ENCODE measurements around the gene BOLA2B.
A peak's percentile ranks its signal among the peaks of the same experiment; 100 is the strongest.
"Not testable (repeated sequence)": the region's sequence is repeated elsewhere in the genome, so short reads cannot be mapped to it uniquely, and the experiment has no call there.

Gene BOLA2B

GRCh38 chr16:30193615-30194014 is at the start of gene BOLA2B, which contains the start of gene SLX1A:
Gene BOLA2B (minus strand): TSS chr16:30193666. CDS start chr16:30193595, 71 bp downstream.
Gene SLX1A (plus strand): TSS chr16:30193875. CDS start chr16:30194085, 210 bp downstream.
- not testable (repeated sequence) for DNase-seq (ENCODE audit: low read depth)

GRCh38 chr16:30217082-30217481 is 23.6 kb upstream of the BOLA2B start:
- DNase-seq (ENCODE audit: low read depth), result not testable (repeated sequence)

DNA sequence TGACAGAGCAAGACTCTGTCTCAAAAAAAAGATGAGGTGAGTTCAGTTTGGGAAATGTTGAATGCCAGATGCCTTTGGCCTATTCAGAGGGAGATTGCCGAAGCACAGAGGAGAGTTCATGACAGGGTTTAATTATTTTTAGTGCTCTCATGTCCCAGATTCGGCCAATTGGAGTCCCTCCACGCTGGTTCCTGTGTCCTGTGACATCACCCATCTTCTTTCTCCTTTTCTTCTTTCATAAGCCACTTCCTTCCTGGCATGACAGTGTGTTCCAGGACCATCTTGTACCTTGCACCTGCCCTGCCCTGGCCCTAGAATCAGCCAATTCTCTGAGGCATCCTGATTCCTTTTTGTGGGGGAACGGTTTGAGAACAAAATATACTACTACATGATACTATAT is 17.9 kb upstream of the BOLA2B start:
- not testable (repeated sequence) for DNase-seq (ENCODE audit: low read depth)

DNA sequence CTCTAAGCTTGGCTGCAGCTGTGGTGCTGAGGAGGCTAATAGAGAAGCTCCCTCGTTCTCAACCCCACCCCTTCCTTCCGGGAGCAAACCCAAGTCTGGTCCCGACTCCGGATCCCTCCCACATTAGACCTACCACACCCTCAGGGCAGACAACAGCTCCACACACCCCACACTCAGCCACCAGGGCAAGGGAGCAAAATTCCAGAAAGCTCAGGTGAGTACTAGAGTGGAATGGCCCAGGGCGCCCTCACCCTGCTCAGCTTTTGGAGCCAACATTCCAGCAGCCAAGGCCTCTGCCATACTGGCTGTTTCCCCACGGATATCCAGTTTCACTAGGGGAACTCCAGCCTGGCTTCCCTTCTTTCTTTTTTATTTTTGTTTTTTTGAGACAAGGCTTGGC is 15.6 kb upstream of the BOLA2B start:
- DNase-seq (ENCODE audit: low read depth), result not testable (repeated sequence)

- DNase-seq (ENCODE audit: low read depth), result not testable (repeated sequence)
These were observed 13.7 kb upstream of the BOLA2B start for GRCh38 chr16:30207063-30207704.

- DNase-seq (ENCODE audit: low read depth), result not testable (repeated sequence)
These were observed 12.8 kb upstream of the BOLA2B start for GRCh38 chr16:30206252-30206651.

GRCh38 chr16:30205541-30206236 is 12.2 kb upstream of the BOLA2B start:
- DNase-seq (ENCODE audit: low read depth), result not testable (repeated sequence)

- DNase-seq (ENCODE audit: low read depth), result not testable (repeated sequence)
These were observed 6.3 kb upstream of the BOLA2B start for GRCh38 chr16:30199608-30200343.

DNA sequence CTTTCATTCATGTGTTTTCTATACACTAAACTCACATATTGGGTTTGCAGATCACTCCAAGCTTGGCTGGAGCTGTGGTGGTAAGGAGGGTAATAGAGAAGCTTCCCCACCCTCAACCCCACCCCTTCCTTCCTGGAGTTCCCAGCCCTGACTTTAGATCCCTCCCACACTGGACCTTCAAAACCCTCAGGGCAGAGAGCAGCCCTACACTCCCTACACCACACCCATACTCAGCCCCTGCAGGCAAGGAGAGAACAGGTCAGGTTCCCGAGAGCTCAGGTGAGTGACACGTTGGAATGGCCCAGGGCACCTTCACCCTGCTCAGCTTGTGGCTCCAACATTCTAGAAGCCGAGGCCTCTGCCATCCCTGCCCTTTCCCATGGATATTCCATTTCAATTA is 5.6 kb upstream of the BOLA2B start, which contains the start of gene SULT1A3:
TSS of gene SULT1A3 (plus strand) at position 207 of the 400 bp plus-strand sequence. CDS start 1,474 bp downstream, outside the sequence.
- DNase-seq (ENCODE audit: low read depth), result not testable (repeated sequence)

GRCh38 chr16:30197001-30197400 is 3.5 kb upstream of the BOLA2B start:
- not testable (repeated sequence) for DNase-seq (ENCODE audit: low read depth)

DNA sequence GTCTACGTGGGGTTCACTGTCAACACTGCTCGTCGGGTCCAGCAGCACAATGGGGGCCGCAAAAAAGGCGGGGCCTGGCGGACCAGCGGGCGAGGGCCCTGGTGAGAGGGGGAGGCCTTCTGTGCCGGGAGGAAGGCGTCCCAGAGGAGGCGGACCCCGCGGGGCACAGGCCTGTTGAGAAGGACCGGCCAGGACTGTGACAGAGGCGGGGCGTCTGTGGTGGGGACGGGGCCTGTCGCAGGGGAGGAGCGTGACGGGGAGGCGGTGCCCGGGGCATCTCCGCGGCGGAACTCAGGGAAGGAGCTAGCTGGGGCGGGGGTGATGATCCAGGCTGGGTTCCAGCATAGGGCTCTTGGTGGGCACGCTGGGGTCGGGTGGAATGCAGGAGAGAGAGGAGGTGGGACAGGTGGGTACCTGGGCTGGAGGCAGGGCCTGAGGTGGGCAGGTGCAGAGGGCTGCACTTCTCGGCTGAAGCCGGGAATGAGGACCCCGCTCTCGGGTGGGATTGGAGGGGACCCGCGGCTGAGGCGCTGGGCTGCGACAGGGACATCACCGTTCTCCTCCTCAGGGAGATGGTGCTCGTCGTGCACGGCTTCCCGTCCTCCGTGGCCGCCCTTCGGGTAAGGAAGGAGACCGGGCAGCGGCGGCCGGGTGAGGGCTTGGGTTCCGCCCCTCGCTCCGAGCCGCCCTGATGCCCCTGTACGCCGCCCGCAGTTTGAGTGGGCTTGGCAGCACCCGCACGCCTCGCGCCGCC is 883 bp upstream of the BOLA2B start:
- DNase-seq (ENCODE audit: low read depth), result not testable (repeated sequence)

DNA sequence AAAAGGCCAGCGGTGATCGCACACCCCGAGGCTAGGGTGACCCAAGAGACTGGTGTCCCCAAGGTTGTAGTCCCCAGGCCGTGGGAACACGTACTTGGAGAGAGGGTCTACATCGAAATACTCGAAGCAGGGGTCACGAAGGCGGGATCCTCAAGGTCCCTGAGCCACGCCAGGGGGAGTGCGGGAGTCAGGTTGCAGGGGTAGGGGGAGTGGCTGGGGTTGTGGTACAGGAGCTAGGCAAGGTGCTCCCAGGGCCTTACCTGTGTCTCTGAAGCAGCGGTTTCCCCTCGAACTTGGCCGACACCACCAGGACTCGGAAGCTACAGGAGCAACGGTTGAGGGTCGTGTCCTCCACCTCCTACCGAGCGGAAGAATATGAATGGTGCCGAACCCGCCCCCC is 368 bp downstream of the BOLA2B start:
- not testable (repeated sequence) for DNase-seq (ENCODE audit: low read depth)

- not testable (repeated sequence) for DNase-seq (ENCODE audit: low read depth)
These were observed 2.3 kb downstream of the BOLA2B start for GRCh38 chr16:30191158-30191557.

- no peak for DNase-seq (ENCODE audit: low read depth)
These were observed 5.4 kb downstream of the BOLA2B start for GRCh38 chr16:30187971-30188561.

DNA sequence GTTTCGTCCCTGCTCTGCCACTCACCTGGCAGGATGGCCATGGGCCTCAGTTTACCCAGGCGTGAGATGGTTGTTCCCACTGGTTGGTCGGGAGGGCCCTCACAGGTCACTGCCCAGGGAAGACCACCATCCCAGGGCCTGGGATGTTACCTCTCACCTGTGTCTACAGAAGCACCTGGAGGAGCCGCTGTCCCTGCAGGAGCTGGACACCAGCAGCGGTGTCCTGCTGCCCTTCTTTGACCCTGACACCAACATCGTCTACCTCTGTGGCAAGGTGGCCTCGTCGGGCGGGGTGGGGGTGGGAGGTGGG is 6.0 kb downstream of the BOLA2B start:
- no peak for DNase-seq (ENCODE audit: low read depth)

DNA sequence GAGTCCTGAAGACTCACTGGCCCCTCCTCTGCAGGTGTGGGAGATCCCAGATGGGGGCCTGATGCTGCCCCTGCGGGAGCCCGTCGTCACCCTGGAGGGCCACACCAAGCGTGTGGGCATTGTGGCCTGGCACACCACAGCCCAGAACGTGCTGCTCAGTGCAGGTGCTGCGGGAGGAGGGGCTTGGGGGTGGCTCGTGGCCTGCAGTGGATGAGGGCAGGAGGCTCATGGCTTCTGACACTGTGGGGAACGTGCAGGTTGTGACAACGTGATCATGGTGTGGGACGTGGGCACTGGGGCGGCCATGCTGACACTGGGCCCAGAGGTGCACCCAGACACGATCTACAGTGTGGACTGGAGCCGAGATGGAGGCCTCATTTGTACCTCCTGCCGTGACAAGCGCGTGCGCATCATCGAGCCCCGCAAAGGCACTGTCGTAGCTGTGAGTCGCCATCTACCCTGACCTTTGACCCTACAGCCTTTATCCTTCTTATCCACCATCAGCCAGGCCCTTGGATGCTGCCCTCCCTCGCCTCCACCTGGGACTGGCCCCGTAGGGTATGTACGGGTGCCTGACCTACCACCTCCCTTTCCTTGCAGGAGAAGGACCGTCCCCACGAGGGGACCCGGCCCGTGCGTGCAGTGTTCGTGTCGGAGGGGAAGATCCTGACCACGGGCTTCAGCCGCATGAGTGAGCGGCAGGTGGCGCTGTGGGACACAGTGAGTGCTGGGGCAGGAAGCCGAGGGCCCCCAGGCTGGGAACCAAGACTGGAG is 6.5 kb downstream of the BOLA2B start:
- DNase-seq (ENCODE audit: low read depth), result peak; percentile 82

DNA sequence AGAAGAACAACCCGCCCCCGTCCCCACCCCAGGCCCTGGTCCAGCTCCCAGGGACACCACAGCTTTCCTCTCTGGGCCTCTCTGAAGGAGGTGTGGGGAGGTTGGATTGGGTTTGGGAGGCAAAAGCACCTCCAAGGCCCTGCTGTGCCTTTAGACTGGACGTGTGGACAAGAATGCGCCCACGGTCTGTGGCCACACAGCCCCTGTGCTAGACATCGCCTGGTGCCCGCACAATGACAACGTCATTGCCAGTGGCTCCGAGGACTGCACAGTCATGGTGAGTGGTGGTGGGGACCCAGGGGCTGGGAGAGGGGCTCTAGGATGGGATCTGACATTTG is 7.1 kb downstream of the BOLA2B start:
- DNase-seq (ENCODE audit: low read depth), result no peak

DNA sequence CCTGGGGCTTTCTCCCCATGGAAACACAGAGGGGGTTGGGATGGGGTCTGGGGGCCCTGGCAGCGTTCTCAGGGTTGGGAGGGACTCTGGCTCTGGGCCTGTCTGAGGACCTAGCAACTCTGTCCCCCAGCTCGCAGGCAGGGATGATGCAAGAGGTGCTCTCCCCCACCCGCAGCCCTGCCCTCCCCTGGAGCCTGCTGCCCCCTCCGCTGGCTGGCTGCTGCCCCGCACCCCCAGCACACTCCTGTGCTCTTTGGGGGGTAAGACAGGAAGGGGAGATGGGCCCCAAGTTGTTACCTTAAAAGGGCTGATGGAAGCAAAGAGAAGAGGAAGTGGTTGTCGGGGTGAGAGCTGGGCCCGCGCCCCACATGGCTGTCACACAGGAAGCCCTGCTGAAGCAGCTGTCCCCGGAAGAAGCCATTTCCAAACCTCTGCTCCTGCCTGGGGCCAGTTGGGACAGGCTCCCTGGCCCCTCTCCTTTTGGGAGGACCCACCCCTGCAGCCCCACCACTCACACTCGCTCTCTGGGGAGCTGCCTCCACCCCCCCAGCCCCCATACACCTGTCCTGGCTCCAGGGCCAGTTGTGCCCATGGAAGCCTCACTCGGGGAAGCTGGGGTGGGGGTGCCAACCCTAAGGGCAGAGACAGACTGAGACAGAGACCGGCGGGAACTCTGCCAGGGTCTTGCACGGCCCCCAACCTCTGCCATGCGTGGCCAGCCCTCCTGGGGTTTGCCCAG is 7.6 kb downstream of the BOLA2B start:
- peak; percentile 73 for DNase-seq (ENCODE audit: low read depth)

DNA sequence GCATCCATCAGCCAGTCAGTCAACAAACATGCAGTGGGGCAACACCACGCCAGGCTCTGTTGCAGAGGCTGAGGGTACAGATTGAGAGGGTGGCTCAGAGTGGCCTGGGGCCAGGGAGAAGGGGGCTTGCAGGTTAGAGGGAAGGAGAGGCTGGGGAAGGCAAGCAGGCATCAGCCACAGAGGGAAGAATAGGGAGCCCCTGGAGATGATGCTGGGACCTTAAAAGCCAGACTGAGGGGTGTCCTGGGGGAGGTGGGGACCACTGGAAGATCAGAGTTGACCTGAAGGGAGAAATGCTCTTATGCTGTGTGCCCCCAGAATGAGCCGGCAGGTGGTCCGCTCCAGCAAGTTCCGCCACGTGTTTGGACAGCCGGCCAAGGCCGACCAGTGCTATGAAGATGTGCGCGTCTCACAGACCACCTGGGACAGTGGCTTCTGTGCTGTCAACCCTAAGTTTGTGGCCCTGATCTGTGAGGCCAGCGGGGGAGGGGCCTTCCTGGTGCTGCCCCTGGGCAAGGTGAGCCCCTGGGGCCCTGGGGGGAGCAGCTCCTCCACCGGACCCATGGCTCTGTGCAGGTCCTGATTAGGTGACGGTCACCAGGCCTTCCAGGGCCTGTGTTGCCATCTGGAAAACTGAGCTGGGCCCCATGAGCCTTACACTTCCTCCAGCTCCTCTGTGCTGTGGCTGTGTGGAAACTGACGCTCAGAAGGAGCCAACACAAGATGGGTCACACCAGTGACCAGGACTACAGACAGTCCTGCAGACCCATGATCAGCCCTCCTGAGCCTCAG is 8.4 kb downstream of the BOLA2B start:
- DNase-seq (ENCODE audit: low read depth), result peak; percentile 7

Data from activated gamma-delta T cell treated with anti-CD3 and anti-CD28 coated beads, Interleukin-2, amount 50 U/mL, for 16 hours (primary cell).